H1 (cell line): ENCODE data around the gene FAM163A. TPM values are rescaled to one million over a fixed set of nuclear protein-coding genes. Genes with fewer than 3 reads are reported as not detected.

Source experiments
- CTCF ChIA-PET: fragments of 300-600 bp; sonication (Branson Sonifier 250); formaldehyde crosslinking; loops from one replicate; lab custom pipeline; 2021; ENCODE audit not compliant: partially characterized antibody; lab: Charles Lee
- POLR2A ChIA-PET: fragments of 300-600 bp; sonication (Branson Sonifier 250); formaldehyde crosslinking; loops from one replicate; lab custom pipeline; 2021; ENCODE audit warnings: inconsistent platforms; ENCODE audit not compliant: partially characterized antibody; lab: Charles Lee
- DNase-seq, 2 experiments: peaks; one replicate each; pipeline versions ENCODE4 v3.0.0 to v3.0.0-alpha.2; 2010 to 2022; ENCODE audit warnings: low spot score in 2 of 2, low read depth in 1 of 2, mixed read lengths in 1 of 2
- FAIRE-seq: peaks from 2 replicates; lab custom pipeline; 2011; peaks lifted over from hg19 to GRCh38; lab: Jason Lieb, UNC
- H2AFZ ChIP-seq: 2 replicates; pipeline ENCODE4 v1.8.1; 2012; ENCODE audit warnings: low read length, inconsistent platforms
- H2AK5ac ChIP-seq: 2 replicates; pipeline ENCODE4 v1.6.1; 2013; ENCODE audit warnings: low read depth, low read length
- H2BK120ac ChIP-seq: replicated peaks from 2 replicates; pipeline ENCODE3; 2013; ENCODE audit warnings: low read depth, low read length, inconsistent platforms
- H2BK12ac ChIP-seq: 2 replicates; pipeline ENCODE4 v1.6.1; 2013; ENCODE audit warnings: low read depth, low read length
- H2BK15ac ChIP-seq: 2 replicates; pipeline ENCODE4 v1.6.1; 2013; ENCODE audit warnings: low read length
- H2BK20ac ChIP-seq: 2 replicates; pipeline ENCODE4 v1.6.1; 2013; ENCODE audit warnings: low read length
- H2BK5ac ChIP-seq: 2 replicates; pipeline ENCODE4 v1.6.1; 2013; ENCODE audit warnings: low read depth, low read length
- H3K14ac ChIP-seq: 2 replicates; pipeline ENCODE4 v1.6.1; 2013; ENCODE audit warnings: inconsistent platforms; ENCODE audit not compliant: insufficient read length
- H3K18ac ChIP-seq: 2 replicates; pipeline ENCODE4 v1.6.1; 2013; ENCODE audit warnings: low read length; ENCODE audit errors: extremely low read depth
- H3K23ac ChIP-seq: 2 replicates; pipeline ENCODE4 v1.6.1; 2013; ENCODE audit warnings: inconsistent platforms; ENCODE audit not compliant: insufficient read length
- H3K23me2 ChIP-seq: 2 replicates; pipeline ENCODE4 v1.6.1; 2013; ENCODE audit warnings: low read depth, low read length
- H3K27ac ChIP-seq: 2 replicates; pipeline ENCODE4 v1.6.1; 2011; ENCODE audit warnings: low read depth, low read length, inconsistent platforms
- H3K27me3 ChIP-seq, 4 experiments: replicated peaks in 1 of 4; 1 replicate in 1 of 4; 2 replicates in 3 of 4; pipeline versions ENCODE4 v1.6.1 to v1.8.1; 2011 to 2013; ENCODE audit warnings: low read length in 3 of 4, mild to moderate bottlenecking in 3 of 4, inconsistent platforms in 2 of 4, mixed read lengths in 2 of 4, moderate library complexity in 1 of 4; ENCODE audit not compliant: control insufficient read depth in 3 of 4, insufficient read depth in 3 of 4; ENCODE audit errors: extremely low read depth in 1 of 4
- H3K36me3 ChIP-seq, 4 experiments: 2 replicates each; pipeline versions ENCODE4 v1.6.1 to v1.8.1; 2011 to 2013; ENCODE audit warnings: mild to moderate bottlenecking in 4 of 4, low read length in 3 of 4, moderate library complexity in 2 of 4, control low read depth in 1 of 4, inconsistent platforms in 1 of 4; ENCODE audit not compliant: insufficient read depth in 4 of 4, control insufficient read depth in 2 of 4
- H3K4ac ChIP-seq: replicated peaks from 2 replicates; pipeline ENCODE3; 2013; ENCODE audit warnings: low read length, low read depth, mixed read lengths, inconsistent platforms; ENCODE audit not compliant: insufficient read length
- H3K4me1 ChIP-seq, 4 experiments: replicated peaks in 1 of 4; 1 replicate in 1 of 4; 2 replicates in 3 of 4; pipeline versions ENCODE4 v1.6.1 to v1.8.1; 2011 to 2013; ENCODE audit warnings: low read length in 3 of 4, inconsistent platforms in 2 of 4, mixed read lengths in 1 of 4; ENCODE audit not compliant: insufficient read depth in 4 of 4, control insufficient read depth in 3 of 4
- H3K4me2 ChIP-seq, 2 experiments: 2 replicates each; pipeline versions ENCODE4 v1.6.1 to v1.8.1; 2011 to 2013; ENCODE audit warnings: low read depth in 2 of 2, low read length in 2 of 2, control low read depth in 1 of 2, inconsistent platforms in 1 of 2, mild to moderate bottlenecking in 1 of 2; ENCODE audit not compliant: insufficient read depth in 1 of 2
- H3K4me3 ChIP-seq, 4 experiments: fragments of 200-600, 300-600 bp in 1 of 4; sonication (generic), shearing (Covaris generic), sonication (Bioruptor Twin) in 1 of 4; 2 replicates each; pipeline versions ENCODE4 v1.5.1 to v1.8.1; 2011 to 2016; ENCODE audit warnings: low read length in 4 of 4, low read depth in 3 of 4, control low read depth in 2 of 4, inconsistent platforms in 2 of 4, mild to moderate bottlenecking in 2 of 4, mixed read lengths in 1 of 4, moderate library complexity in 1 of 4; ENCODE audit not compliant: insufficient read depth in 2 of 4; ENCODE audit errors: extremely low read depth in 1 of 4
- H3K56ac ChIP-seq: replicated peaks from 2 replicates; pipeline ENCODE3; 2013; ENCODE audit warnings: low read depth, mild to moderate bottlenecking, mixed read lengths, low read length, inconsistent platforms; ENCODE audit not compliant: insufficient read length
- H3K79me1 ChIP-seq: 2 replicates; pipeline ENCODE4 v1.6.1; 2013; ENCODE audit warnings: low read depth, low read length, control low read depth
- H3K79me2 ChIP-seq, 2 experiments: 2 replicates each; pipeline versions ENCODE4 v1.6.1 to v1.8.1; 2012 to 2013; ENCODE audit warnings: low read length in 2 of 2, mild to moderate bottlenecking in 2 of 2, inconsistent platforms in 1 of 2; ENCODE audit not compliant: insufficient read depth in 2 of 2, control insufficient read depth in 1 of 2
- H3K9ac ChIP-seq, 4 experiments: replicated peaks in 1 of 4; 1 replicate in 1 of 4; 2 replicates in 3 of 4; pipeline versions ENCODE4 v1.6.1 to v1.8.1; 2011 to 2013; ENCODE audit warnings: low read depth in 3 of 4, low read length in 3 of 4, control low read depth in 2 of 4, mild to moderate bottlenecking in 2 of 4, moderate library complexity in 2 of 4, inconsistent platforms in 1 of 4; ENCODE audit errors: extremely low read depth in 1 of 4
- H3K9me3 ChIP-seq, 2 experiments: 2 replicates each; pipeline versions ENCODE4 v1.6.1 to v1.8.1; 2012 to 2013; ENCODE audit warnings: mild to moderate bottlenecking in 2 of 2, moderate library complexity in 2 of 2, control low read depth in 1 of 2, inconsistent platforms in 1 of 2, low read depth in 1 of 2, low read length in 1 of 2, mixed read lengths in 1 of 2; ENCODE audit not compliant: insufficient read depth in 2 of 2
- H4K20me1 ChIP-seq, 2 experiments: replicated peaks in 1 of 2; 2 replicates each; pipeline versions ENCODE3 to v1.8.1; 2011 to 2013; ENCODE audit warnings: inconsistent platforms in 2 of 2, low read length in 2 of 2, mild to moderate bottlenecking in 1 of 2; ENCODE audit not compliant: insufficient read depth in 2 of 2, control insufficient read depth in 1 of 2
- H4K5ac ChIP-seq: 2 replicates; pipeline ENCODE4 v1.6.1; 2013; ENCODE audit warnings: low read length, low read depth, mixed read lengths, inconsistent platforms; ENCODE audit not compliant: insufficient read length
- H4K8ac ChIP-seq: 2 replicates; pipeline ENCODE4 v1.8.0; 2013; ENCODE audit warnings: mild to moderate bottlenecking, moderate library complexity, low read length, inconsistent platforms; ENCODE audit not compliant: insufficient read depth; ENCODE audit errors: extremely low read depth
- H4K91ac ChIP-seq: replicated peaks from 2 replicates; pipeline ENCODE3; 2013; ENCODE audit warnings: low read length, mixed read lengths, inconsistent platforms; ENCODE audit not compliant: insufficient read length
- ATF3 ChIP-seq: IDR thresholded peaks from 2 replicates; pipeline ENCODE4 v1.6.1; 2011; ENCODE audit warnings: low read depth, mild to moderate bottlenecking, low read length; ENCODE audit not compliant: insufficient read depth
- EP300 ChIP-seq, 2 experiments: IDR thresholded peaks; 1 replicate in 1 of 2; 2 replicates in 1 of 2; pipeline ENCODE4 v1.6.1; 2011 to 2012; ENCODE audit warnings: low read depth in 2 of 2, low read length in 2 of 2, mild to moderate bottlenecking in 2 of 2, borderline replicate concordance in 1 of 2, inconsistent platforms in 1 of 2, moderate library complexity in 1 of 2
- RAD21 ChIP-seq, 2 experiments: IDR thresholded peaks in 1 of 2; conservative IDR thresholded peaks in 1 of 2; 2 replicates each; pipeline ENCODE4 v1.6.1; 2011; ENCODE audit warnings: low read depth in 2 of 2, low read length in 2 of 2, improper control_type of control experiment in 1 of 2, inconsistent platforms in 1 of 2, mild to moderate bottlenecking in 1 of 2, moderate library complexity in 1 of 2
- RBBP5 ChIP-seq: IDR thresholded peaks from 2 replicates; pipeline ENCODE4 v1.7.1; 2012; ENCODE audit warnings: low read depth, mild to moderate bottlenecking, inconsistent platforms, low read length, moderate library complexity, borderline replicate concordance
- TCF12 ChIP-seq: IDR thresholded peaks from 2 replicates; pipeline ENCODE4 v1.6.1; 2011; ENCODE audit warnings: low read depth, mild to moderate bottlenecking, low read length
- YY1 ChIP-seq: IDR thresholded peaks from 2 replicates; pipeline ENCODE4 v1.6.1; 2011; ENCODE audit warnings: low read depth, mild to moderate bottlenecking, low read length
- WGBS, 2 experiments: shearing (Covaris generic) in 1 of 2; methylation state at CpG; one replicate each; pipeline versions ENCODE4 v1.1.6 to v1.1.7; 2013 to 2015; ENCODE audit warnings: low lambda C conversion rate in 2 of 2, mixed read lengths in 2 of 2, inconsistent platforms in 1 of 2, low coverage in 1 of 2, missing lambda C conversion rate in 1 of 2; ENCODE audit not compliant: insufficient replicate concordance in 2 of 2, insufficient coverage in 1 of 2, insufficient read length in 1 of 2; ENCODE audit errors: extremely low coverage in 1 of 2, missing lambda C conversion rate in 1 of 2; 5-methylcytosine and 5-hydroxymethylcytosine counted together
- polyA plus RNA-seq, 7 experiments: library from polyadenylated mRNA; depleted of rRNA in 3 of 7; stranded (reverse) in 5 of 7; unstranded in 2 of 7; fragments of >200 nt in 5 of 7; fragments of 200-250 nt in 2 of 7; gene quantifications; 1 replicate in 5 of 7; 2 replicates in 1 of 7; 4 replicates in 1 of 7; pipeline versions ENCODE4 v1.2.1 to v1.2.3, GENCODE V29; 2011 to 2013; ENCODE audit warnings: missing spikeins in 2 of 7, mixed read lengths in 2 of 7
- total RNA-seq: library from RNA; stranded (reverse); fragmentation: NEBNext Ultra II Directional; extraction: Animal tissue kit (Norgen Biotek cat#: 25700); gene quantifications from 2 replicates; pipeline ENCODE4 v1.2.1, GENCODE V29; 2021

Gene FAM163A
- total and polyA plus RNA-seq, 2 of the 8 experiments (the other 6 are each of a cell fraction or from before 2014, with no cell fraction given), result 0.13 to 0.18 TPM

GRCh38 chr1:179774566-179774965 lies 31.5 kb downstream of the FAM163A start:
- POLR2A ChIA-PET, result interaction anchor here (1.8 kb wide), 1 partner anchor 13 kb away, joined by 4 read pairs; no protein-coding TSS in a partner anchor
- TF ChIP-seq EP300 (IDR thresholded peaks at IDR 0.05; ENCODE audit: borderline replicate concordance in 1 of 2, low read depth in 2 of 2, low read length in 2 of 2) (no peak), RAD21 (IDR thresholded peaks at IDR 0.05 in 1 of 2, conservative IDR thresholded peaks at IDR 0.05 in 1 of 2; ENCODE audit: low read depth in 2 of 2, low read length in 2 of 2) (no peak), RBBP5 (no peak), TCF12 (no peak), ATF3 (no peak), YY1 (no peak)
- H3K56ac ChIP-seq, result no peak overlapping the region
- no peaks in the 10 kb centered on the region for H3K79me2 ChIP-seq
- H2AK5ac ChIP-seq, result no peak overlapping the region
- no peaks in the 10 kb centered on the region for H3K79me1 ChIP-seq
- no peaks in the 10 kb centered on the region for H3K36me3 ChIP-seq
- H2BK15ac ChIP-seq, result no peak overlapping the region
- 88% methylated on average over 8 of the region's 8 CpGs; no CpG with 5 or more reads in 1 of the 2 experiments for WGBS, 2 experiments
- no peak overlapping the region for H3K27ac ChIP-seq
- no peak overlapping the region for H3K18ac ChIP-seq
- no peak overlapping the region for H2BK12ac ChIP-seq
- no peak overlapping the region for H2BK20ac ChIP-seq
- H2BK5ac ChIP-seq, result no peak overlapping the region
- 0 out of 2 replicates have a peak overlapping the region, but pooled peaks have one; percentile 81 for H2AFZ ChIP-seq
- no peak overlapping the region for H4K5ac ChIP-seq
- H3K23ac ChIP-seq, result no peak overlapping the region
- no peak overlapping the region for H3K4me3 ChIP-seq
- H3K4ac ChIP-seq, result peak overlapping the region; percentile 3
- peaks cover 0 to under 1% (median 0%) of the 10 kb centered on the region in 4 experiments; a peak in 1 of 7 replicates for H3K27me3 ChIP-seq
- no peak overlapping the region for H3K4me2 ChIP-seq
- CTCF ChIA-PET, result interaction anchor here (1.0 to 1.9 kb wide), 9 partner anchors 10 to 57 kb away, joined by 3 to 6 read pairs (median 4); no protein-coding TSS in a partner anchor
- no peaks in the 10 kb centered on the region for H3K23me2 ChIP-seq
- H4K8ac ChIP-seq, result no peak overlapping the region; the same call in 1 of the 2 replicates
- H3K9me3 ChIP-seq, result no peaks in the 10 kb centered on the region
- H2BK120ac ChIP-seq, result no peak overlapping the region
- no peaks in the 10 kb centered on the region for H4K20me1 ChIP-seq
- DNase-seq, result no peak
- H3K14ac ChIP-seq, result no peak overlapping the region
- H3K9ac ChIP-seq, result no peak overlapping the region
- FAIRE-seq, result no peak
- H4K91ac ChIP-seq, result no peak overlapping the region
- no peaks in the 10 kb centered on the region; a peak in 1 of 7 replicates for H3K4me1 ChIP-seq
